Tibial nerve (tissue), 4 donors: ENCODE data around the gene MYOM3.

Experiments
- CTCF ChIP-seq, 5 experiments: fragments of 200-600 bp in 3 of 5; fragments of 450-650 bp in 2 of 5; sonication (generic) in 3 of 5; IDR thresholded peaks; one replicate each; pipeline ENCODE4 v1.5.1; 2016 to 2019; ENCODE audit warnings: antibody characterized with exemption in 5 of 5, mild to moderate bottlenecking in 3 of 5, moderate library complexity in 2 of 5
- EP300 ChIP-seq, 2 donors: sonication (generic); formaldehyde crosslinking; IDR thresholded peaks; one replicate each; pipeline ENCODE4 v1.6.1; 2017; ENCODE audit warnings: antibody characterized with exemption in 2 of 2, mild to moderate bottlenecking in 1 of 2
- POLR2A ChIP-seq, 2 donors: fragments of 450-650 bp; IDR thresholded peaks; one replicate each; pipeline ENCODE4 v1.6.1; 2017; ENCODE audit warnings: antibody characterized with exemption in 2 of 2, mild to moderate bottlenecking in 2 of 2, moderate library complexity in 2 of 2

GRCh38 chr1:24133819-24134218, 21.9 kb upstream of the MYOM3 start:
- TF ChIP-seq CTCF (IDR thresholded peaks at IDR 0.05) (no peak), POLR2A (IDR thresholded peaks at IDR 0.05) (no peak), EP300 (IDR thresholded peaks at IDR 0.05) (no peak)
